Measurements from ENCODE around the gene UBLCP1. TPM values are rescaled to one million over a fixed set of nuclear protein-coding genes. Genes with fewer than 3 reads are reported as not detected.

The UBLCP1 gene
- total and polyA plus RNA-seq, 2 experiments from 2014 or later, result 19.3 to 28.9 TPM

- no peaks in the 10 kb centered on the region for H3K79me2 ChIP-seq
- H3K9me3 ChIP-seq (ENCODE audit: low read depth), result no peaks in the 10 kb centered on the region
- no peak for DNase-seq (ENCODE audit: low spot score)
- H2AFZ ChIP-seq, result no peak overlapping the region
- H4K20me1 ChIP-seq (ENCODE audit: insufficient read depth, poor library complexity, severe bottlenecking), result no peaks in the 10 kb centered on the region
- H3K4me3 ChIP-seq, result no peak overlapping the region
- H3K4me1 ChIP-seq (ENCODE audit: insufficient read depth), result no peaks in the 10 kb centered on the region
- H3K4me2 ChIP-seq, result no peak overlapping the region
- no peaks in the 10 kb centered on the region for H3K36me3 ChIP-seq (replicated peaks; ENCODE audit: insufficient read depth, low read depth)
- no peak for TF ChIP-seq EZH2phosphoT487 (IDR thresholded peaks at IDR 0.05; ENCODE audit: low read depth, severe bottlenecking, unreplicated experiment)
- no peak for TF ChIP-seq EZH2 (IDR thresholded peaks at IDR 0.05; ENCODE audit: borderline replicate concordance)
- TF ChIP-seq CTCF (IDR thresholded peaks at IDR 0.05; ENCODE audit: poor library complexity), result no peak
- H3K27me3 ChIP-seq, result no peaks in the 10 kb centered on the region
- no peaks in the 10 kb centered on the region for H3K9me2 ChIP-seq (replicated peaks; ENCODE audit: insufficient read depth)
- H3K27ac ChIP-seq, result no peak overlapping the region
These were observed 11.6 kb downstream of the UBLCP1 start for GRCh38 chr5:159274676-159275075.

- H3K27ac ChIP-seq, result no peak overlapping the region
- no peak overlapping the region for H3K4me2 ChIP-seq
- no peaks in the 10 kb centered on the region for H3K36me3 ChIP-seq (replicated peaks; ENCODE audit: insufficient read depth, low read depth)
- H3K4me1 ChIP-seq (ENCODE audit: insufficient read depth), result no peaks in the 10 kb centered on the region
- H3K79me2 ChIP-seq, result no peaks in the 10 kb centered on the region
- 70% methylated on average over 8 of the region's 8 CpGs for WGBS (ENCODE audit: low lambda C conversion rate, missing lambda C conversion rate)
- no peaks in the 10 kb centered on the region for H3K27me3 ChIP-seq
- H3K9me2 ChIP-seq (replicated peaks; ENCODE audit: insufficient read depth), result no peaks in the 10 kb centered on the region
- no peak overlapping the region for H2AFZ ChIP-seq
- H4K20me1 ChIP-seq (ENCODE audit: insufficient read depth, poor library complexity, severe bottlenecking), result no peaks in the 10 kb centered on the region
- DNase-seq (ENCODE audit: low spot score), result peak; percentile 44
- no peaks in the 10 kb centered on the region for H3K9me3 ChIP-seq (ENCODE audit: low read depth)
- H3K4me3 ChIP-seq, result no peak overlapping the region
- no peak for TF ChIP-seq EZH2phosphoT487 (IDR thresholded peaks at IDR 0.05; ENCODE audit: low read depth, severe bottlenecking, unreplicated experiment)
- no peak for TF ChIP-seq EZH2 (IDR thresholded peaks at IDR 0.05; ENCODE audit: borderline replicate concordance)
- TF ChIP-seq CTCF (IDR thresholded peaks at IDR 0.05; ENCODE audit: poor library complexity), result peak; percentile 64
These were observed 23.4 kb downstream of the UBLCP1 start for GRCh38 chr5:159286420-159287035.

GRCh38 chr5:159290741-159291140 is 27.7 kb downstream of the UBLCP1 start:
- Histone ChIP-seq H2AFZ (no peak overlapping the region), H3K27ac (no peak overlapping the region), H3K27me3 (no peaks in the 10 kb centered on the region), H4K20me1 (ENCODE audit: insufficient read depth, poor library complexity, severe bottlenecking) (no peaks in the 10 kb centered on the region), H3K4me3 (no peak overlapping the region), H3K36me3 (replicated peaks; ENCODE audit: insufficient read depth, low read depth) (no peaks in the 10 kb centered on the region), H3K9me3 (ENCODE audit: low read depth) (no peaks in the 10 kb centered on the region), H3K4me2 (no peak overlapping the region), H3K4me1 (ENCODE audit: insufficient read depth) (no peaks in the 10 kb centered on the region), H3K9me2 (replicated peaks; ENCODE audit: insufficient read depth) (no peaks in the 10 kb centered on the region), H3K79me2 (no peaks in the 10 kb centered on the region)
- 76% methylated on average over 4 of the region's 4 CpGs for WGBS (ENCODE audit: low lambda C conversion rate, missing lambda C conversion rate)
- no peak for DNase-seq (ENCODE audit: low spot score)
- TF ChIP-seq EZH2 (IDR thresholded peaks at IDR 0.05; ENCODE audit: borderline replicate concordance) (no peak), CTCF (IDR thresholded peaks at IDR 0.05; ENCODE audit: poor library complexity) (no peak), EZH2phosphoT487 (IDR thresholded peaks at IDR 0.05; ENCODE audit: low read depth, severe bottlenecking, unreplicated experiment) (no peak)

Measured in hepatocyte (in vitro differentiated cells).